GM21360 (cell line): Measurements from ENCODE around the gene PTGDS.

Experiments used
- ATAC-seq: cut with Tn5 transposase; IDR thresholded peaks from one replicate; pipeline ENCODE4 v1.9.1; 2021; ENCODE audit warnings: mild to moderate bottlenecking, moderate library complexity; ENCODE audit not compliant: unreplicated experiment

PTGDS gene

DNA sequence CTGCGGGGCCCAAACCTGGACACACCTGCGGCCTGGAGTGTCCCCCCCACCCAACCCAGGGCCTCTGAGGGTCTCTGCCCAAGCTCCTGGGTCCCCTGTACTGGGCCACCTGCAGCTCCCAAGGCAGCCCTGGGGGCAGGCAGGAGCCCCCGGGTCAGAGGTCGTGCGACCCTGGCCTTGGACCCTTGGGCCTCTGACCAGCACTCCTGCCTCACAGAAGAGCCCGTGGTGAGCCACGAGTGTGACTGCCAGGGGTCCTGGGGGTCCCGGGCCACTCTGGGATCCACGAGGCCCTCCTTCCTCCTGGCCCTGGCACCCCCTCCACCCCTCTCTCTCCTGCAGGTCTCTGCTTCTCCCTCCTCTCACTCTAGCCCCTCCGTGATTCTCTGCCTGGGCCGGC, 5.0 kb upstream of the PTGDS start:
- ATAC-seq: no peak

DNA sequence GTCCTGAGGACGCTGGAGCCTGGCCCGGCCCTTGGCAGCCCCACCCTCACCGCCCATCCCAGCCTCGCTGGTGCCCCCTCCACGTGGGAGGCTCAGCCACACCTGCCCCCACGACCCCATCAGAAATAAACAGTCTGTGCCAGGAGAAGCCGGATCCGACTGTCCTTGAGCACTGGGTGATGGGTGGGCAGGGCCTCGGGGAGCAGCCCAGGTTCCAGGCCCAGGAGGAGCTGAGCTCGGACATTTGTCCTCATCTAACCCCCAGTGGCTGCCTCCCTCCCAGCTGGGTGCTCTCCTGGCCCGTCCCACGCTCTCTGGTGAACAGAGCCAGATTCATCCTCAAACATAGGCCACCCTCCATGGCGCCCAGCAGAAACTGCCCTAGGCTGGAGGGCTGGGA, 4.6 kb upstream of the PTGDS start:
- no peak for ATAC-seq

DNA sequence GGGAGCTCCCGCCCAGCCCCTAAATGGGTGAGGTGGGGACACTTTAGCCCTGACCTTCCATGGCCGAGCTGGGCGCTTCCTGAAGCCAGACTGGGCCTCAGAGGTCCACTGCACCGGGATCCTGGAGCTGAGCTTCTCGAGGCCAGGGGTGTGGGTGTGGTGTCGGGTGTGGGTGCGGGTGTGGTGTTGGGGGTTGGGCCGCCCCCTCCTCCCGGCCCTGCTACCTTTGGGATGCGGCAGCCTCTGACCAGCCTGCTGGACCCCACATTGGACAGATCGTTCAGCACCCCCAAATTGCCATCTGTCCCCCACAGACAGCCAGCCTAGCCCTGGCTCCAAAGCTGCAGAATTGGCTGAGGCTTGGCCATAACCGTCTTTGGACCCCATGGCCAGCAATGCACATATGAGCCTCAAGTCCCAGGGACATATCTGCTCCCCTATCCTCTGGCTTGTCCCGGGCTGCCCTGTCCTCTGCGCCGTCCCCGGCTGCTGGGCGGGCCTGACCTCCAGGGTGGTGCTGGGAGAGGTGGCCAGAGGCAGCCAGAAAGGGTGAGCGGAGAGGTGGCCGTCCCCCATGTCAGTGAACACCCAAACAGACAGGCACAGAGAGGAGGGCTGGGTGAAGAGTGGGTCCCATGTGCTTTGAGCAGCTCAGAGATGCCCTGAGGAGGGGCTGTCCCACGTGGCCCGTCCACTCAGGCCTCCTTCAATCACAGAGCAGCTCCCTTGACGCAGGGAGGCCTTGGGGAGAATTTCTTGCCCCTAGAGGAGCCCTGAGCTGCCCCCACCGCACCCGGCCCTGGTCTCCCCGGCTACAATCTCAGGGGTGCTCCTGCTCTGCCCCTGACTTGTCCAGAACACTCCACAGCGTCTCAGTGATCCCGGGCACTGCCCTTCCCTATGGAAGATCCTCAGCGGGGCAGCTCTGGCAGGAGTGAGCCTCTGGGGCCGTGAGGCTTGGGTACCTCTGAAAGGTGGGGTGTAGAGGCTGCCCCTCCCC, 3.4 kb upstream of the PTGDS start:
- no peak for ATAC-seq

DNA sequence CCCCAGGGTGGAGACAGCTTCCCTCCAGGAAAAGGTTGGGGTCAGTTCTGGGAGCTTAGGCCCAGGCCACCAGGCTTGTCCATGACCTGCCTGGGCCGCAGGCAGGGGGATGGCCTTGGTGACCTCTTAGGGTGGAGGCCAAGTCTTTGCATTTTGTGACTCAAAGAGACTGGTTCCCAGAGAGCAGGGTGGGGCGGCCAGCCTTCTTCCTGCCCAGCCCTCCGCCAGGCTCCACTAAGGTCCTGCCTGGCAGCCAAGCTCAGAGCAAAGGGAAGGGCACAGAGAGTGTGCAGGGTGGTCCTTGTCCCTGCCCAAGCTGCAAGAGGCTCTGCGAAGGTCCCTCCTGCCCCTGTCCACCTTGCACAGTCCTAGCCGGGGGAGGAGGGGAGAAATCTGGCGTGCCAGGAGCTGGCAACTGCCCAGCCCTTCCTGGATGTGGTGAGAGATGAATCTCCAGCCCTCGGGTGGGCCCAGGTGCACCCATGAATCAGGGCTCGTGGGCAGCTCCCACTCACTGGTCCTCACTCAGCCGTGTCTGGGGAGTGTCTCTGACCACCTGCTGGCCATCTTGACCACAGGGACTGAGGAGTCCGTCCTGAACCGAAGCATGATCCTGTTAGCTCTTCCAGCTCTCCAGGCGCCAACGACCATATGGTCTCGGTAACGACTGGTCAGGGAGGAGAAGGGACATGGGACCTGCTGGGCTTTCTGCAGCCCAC, 2.3 kb upstream of the PTGDS start:
- ATAC-seq: no peak

DNA sequence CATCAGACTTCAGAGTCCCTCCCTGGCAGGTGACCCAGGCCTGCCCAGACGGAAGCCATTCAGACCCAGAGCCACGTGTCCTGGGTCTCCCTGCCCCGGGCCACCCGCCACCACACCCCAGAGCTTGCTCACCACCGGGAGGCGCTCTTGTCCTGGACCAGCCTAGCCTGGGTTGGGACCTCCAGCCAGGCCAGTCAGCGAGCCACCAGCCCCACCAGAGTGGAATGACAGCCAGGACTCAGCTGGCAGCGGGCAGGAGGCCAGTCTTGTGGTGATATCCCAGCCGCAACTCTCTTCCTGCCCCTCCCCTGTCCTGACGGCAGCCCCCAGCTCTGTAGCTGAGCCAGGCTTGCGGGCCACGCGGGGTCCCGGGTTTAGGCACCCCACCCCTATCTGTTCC, 1.7 kb upstream of the PTGDS start:
- ATAC-seq: no peak

DNA sequence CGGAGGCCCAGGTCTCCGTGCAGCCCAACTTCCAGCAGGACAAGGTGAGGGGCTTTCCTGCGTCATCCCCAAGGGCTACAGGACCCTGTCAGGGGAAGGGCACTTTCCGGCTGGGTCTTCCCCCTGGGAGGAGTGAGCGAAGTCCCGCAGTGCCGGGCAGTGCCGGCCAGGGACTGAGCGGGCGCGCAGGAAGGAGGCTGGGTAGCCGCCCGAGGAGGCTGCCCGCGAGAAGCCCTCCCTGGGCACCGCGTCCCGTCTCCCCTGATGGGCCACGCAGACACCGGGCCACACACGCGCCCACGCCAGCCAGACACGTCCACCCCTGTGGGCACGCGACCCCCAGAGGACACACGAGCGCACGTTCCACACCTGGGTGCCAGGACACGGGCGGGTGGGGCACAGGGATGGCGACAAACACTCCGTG, 357 bp downstream of the PTGDS start:
- ATAC-seq: no peak

DNA sequence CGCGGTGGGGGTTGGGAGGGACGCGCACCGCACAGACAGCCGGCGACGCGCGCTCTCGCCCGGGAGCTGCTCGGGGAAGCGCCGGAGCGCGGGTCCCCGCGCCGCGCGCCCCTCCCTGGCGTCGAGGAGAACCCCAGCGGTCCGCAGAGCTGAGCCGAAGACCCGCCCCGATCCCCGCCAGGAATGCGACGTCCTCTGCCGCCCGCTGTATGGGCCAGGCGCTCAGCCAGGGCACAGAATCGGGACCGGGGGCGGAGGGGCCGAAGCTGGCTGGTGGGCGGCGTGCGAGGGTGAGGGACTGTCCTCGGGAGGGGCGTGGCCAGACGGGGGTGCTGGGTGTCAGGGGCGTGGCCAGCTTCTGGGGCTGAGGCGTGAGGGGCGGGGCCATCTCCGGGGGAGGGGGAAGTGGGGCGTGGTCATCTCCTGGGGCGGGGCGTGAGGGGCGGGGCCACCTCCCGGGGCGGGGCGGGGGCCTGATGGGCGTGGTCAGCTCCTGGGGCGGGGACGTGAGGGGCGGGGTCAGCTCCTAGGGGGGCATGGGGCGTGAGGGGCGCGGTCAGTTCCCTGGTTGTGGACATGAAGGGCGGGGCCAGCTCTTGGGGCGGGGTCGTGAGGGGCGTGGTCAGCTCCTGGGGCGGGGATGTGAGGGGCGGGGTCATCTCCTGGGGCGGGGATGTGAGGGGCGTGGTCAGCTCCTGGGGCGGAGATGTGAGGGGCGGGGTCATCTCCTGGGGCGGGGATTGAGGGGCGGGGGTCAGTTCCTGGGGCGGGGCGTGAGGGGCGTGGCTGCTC, 965 bp downstream of the PTGDS start:
- no peak for ATAC-seq

DNA sequence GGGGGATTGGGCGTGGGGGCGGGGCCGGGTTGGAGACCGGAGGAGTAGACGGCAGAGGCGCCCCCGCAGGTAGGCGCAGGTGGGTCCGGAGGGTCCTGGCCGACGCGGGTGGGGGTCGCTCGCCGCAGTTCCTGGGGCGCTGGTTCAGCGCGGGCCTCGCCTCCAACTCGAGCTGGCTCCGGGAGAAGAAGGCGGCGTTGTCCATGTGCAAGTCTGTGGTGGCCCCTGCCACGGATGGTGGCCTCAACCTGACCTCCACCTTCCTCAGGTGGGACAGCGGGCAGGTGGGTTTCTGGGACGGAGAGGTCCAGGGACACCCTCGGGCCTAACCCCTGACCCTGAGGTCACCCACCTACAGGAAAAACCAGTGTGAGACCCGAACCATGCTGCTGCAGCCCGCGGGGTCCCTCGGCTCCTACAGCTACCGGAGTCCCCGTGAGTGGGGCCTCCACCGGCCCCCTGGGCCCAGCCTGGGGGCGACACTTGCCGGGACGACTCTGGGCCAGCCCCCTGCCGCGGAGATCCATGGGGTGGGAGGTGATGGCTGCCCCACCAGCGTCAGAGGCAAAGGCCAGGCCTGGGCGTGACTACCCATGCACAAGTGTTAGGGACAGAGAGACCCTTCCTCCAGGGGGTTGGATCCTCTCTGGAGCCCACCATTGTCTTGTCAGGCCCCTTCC, 1.7 kb downstream of the PTGDS start:
- no peak for ATAC-seq

DNA sequence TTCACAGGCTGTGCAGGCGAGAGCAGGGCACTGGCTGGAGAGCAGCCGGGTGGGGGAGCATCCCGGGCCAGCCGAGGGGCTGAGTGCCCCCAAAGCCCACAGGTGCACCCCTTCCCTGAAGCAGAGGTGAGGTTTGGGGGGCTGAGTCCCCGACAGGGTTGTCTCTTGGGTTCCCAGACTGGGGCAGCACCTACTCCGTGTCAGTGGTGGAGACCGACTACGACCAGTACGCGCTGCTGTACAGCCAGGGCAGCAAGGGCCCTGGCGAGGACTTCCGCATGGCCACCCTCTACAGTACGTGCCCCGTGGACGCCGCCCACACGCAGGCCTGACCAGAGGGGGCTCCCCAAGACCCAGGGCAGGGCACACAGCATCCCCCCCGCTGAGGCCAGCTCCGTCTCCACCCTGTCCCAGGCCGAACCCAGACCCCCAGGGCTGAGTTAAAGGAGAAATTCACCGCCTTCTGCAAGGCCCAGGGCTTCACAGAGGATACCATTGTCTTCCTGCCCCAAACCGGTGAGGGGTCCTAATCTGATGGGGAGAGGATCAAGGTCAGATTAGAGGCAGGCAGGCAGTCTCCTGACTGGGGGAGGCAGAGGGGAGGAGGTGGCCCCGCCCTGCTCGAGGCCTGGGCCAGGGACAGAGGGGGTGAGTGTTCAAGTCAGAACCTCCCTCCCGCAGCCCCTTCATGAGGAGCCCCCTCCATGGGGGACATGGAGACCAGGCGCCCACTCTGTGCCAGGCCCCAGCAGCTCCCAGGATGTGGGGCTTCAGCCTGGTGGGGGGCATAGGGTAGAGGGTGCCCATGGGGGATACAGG, 2.7 kb downstream of the PTGDS start:
- ATAC-seq: no peak

DNA sequence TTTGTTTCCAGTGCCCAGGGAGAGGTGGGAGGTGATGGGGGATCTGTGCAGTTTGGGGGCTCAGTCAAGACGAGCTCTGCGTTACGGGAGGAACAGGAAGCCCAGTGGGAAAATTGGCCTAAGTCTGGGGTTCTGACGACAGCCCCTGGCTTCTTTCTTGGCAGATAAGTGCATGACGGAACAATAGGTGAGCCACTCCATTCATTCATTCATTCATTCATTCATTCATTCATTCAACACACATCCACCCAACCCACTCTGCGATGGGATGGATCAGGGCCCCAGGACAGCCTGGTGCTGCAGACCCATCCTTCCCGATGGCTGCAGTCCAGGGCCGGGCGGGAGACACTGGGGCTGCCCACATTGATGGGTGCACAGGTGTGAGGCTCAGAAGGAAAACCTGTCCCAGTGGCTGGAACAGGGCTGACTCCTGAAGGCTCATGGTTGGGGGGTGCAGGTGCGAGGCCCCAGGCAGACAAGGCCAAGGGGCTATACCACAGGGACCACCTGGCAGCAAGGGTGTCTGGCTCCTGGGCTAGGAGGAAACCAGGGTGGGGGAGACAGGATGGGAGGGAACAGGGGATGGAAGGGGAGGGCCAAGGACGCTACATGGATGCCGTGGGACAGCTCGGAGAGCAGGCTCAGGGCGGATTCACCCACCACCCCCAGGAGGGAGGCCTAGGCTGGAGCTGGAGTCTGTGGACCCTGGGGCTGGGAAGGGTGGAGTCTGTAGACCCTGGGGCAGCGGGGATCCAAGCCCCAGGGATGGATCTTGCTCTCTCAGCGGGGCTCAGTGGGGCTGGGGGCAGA, 3.6 kb downstream of the PTGDS start:
- ATAC-seq: no peak

DNA sequence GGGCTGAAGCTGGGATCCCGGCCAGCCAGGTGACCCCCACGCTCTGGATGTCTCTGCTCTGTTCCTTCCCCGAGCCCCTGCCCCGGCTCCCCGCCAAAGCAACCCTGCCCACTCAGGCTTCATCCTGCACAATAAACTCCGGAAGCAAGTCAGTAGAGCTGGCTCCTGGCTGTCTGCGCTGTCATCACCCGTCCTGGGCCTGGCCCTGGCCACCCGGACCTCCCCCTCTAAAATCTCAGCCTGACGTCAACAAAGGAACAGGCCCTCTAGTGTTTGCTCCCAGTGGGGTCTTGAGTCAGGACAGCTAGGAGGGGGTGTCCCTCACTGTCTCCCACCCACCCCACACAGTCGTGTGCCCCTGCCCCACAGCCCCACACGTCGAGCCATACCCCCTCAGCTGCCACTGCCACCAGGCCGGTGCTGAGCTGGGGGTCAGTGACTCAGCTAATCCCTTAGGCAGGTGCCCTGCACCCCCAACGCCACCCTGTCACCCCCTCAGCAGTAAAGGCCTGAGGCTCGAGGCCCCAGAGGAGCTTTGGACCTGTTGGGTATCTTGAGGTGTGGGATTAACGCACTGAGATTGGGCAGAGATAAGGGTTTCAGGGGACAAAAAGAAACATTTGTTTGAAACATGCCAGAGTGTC, 4.4 kb downstream of the PTGDS start:
- no peak for ATAC-seq

DNA sequence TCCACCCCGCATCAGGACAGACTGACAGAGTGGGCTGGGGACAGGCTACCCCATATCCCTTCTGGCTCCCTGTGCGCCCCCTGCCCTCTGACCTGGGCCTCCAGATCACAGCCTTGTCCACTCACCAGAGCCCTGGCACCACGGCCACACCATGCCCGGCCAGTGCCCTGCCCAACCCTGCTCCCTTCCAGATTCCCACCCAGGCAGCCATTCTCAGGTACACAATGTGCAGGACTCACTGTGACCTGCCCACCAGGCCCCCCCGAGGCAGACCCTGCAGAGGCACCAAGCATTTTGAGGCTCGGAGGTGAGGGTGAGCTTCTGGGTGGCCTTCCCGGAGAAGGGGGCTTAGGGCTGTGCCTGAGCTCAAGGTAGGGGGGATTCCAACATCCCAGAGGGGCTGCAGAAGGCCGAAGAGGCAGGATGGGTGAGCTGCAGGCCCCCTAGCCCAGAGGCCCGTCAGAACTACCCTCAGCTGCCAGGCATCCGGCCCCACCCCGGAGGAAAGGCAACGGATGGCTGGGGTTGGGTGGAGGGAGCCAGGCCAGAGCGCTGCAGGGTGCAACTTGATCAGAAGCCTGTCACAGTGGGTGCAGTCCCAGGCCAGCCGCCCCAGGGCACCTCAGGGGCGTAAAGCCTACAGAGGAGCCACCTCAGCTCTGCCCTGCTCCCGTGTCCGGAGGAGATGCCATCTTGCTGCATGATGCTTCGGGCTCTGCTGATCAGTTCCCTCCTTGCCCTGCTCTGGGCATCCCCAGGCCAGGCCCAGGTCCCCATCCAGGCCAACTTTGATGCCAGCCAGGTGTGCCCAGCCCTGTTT, 5.1 kb downstream of the PTGDS start, which contains the start of gene LCNL1:
Gene LCNL1 (plus strand): TSS at position 762 of the 820 bp plus-strand sequence. CDS start 594 bp downstream, outside the sequence.
- ATAC-seq: no peak

DNA sequence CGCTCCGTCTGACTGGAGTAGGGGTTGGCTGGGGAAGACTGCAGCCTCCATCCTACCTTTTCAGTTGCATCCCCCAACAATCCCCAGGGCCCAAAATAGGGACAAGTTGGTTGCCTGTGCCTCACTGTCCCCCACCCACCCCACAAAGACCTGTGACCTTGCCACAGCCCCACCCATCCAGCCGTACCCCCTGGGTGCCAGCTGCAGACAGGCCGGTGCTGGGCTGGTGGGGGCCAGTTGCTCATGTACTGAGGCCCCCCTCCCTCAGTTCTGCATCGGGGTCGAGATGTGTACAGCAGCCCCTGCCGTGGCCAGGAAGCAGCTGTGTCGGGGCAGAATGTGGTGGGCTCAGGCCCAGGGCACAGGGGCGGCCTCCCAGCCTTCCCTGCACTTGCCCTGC, 5.9 kb downstream of the PTGDS start:
- no peak for ATAC-seq

DNA sequence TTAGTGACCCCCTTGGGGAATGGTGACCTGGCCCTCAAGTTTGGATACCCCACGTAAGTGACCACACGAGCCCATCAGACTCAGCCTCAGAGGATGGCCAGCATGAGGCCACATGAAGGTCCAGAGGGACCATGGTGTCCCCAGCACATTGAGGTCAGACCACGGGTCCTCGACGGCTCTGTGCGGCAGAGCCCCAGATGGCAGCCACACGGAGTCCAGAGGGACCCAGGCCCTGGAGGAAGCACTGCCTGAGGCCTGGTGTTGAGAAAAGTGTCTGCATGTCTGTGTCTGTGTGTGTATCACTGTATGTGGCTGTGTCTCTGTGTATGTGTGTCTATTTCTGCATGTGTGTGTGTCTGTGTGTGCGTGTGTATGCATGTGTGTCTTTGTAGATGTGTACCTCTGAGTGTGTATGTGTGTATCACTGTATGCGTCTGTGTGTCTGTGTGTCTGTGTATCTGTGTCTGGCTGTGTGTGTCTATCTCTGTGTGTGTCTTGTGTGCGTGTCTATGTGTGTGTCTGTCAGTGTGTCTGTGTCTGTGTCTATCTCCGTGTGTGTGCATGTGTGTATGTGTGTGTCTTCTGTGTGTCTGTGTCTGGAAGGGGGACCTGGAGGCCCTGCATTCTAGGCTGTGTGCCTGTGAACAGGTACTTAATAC, 6.5 kb downstream of the PTGDS start:
- ATAC-seq: no peak

DNA sequence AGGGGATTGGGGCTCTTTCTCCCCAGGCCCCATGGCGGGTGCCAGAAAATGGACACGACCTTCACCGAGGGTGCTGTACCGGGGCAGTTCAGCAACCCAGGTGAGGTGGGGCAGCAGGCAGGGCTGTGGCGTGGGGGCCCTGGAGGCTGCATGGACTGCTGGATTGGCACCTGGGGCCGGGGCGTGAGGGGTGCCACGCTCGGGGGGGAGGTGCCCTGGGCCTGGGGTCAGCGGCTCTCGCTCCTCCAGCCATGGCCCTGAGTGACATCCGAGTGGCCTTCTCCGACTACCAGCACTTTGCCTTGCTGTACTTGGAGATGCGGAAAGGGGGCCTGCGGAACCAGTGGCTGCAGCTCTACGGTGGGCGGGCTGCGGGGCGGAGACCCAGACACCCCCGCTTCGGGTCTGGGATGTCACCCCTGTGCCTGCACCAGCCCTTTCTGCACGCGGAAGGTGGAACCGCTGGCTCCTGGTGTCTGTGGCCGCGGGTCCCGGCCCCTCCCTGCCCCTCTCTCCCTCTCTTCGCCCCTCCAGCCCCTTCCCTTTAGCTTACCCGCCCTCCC, 7.2 kb downstream of the PTGDS start:
- no peak for ATAC-seq

DNA sequence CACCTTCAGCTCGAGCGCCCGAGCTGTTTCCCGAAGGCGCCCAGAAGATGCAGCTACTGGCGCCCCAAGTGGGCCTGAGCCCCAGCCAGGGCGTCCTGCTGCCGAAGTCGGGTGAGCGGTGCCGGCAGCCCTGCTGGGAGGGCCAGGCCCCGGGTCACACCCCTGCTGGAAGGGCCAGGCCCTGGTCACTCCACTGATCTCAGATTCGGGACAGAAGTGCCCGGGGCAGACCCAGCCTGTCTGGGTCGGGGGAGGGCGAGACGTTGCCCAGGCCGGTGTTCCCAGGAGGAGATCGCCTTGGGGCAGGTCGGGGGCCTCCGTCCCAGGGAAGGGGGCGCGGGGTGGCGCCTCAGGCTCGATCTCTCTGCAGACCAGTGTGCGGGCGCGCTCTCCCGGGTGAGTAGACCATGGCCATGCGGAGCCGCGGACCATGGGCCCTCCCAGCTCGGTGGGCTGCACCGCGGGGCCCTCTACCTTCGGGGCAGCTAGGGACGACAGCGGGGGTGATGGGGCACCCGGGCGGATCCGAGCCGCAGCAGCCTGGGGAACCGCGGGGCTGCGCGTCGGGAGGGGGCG, 7.8 kb downstream of the PTGDS start:
- ATAC-seq: no peak
